Stimulated activated CD4-positive, alpha-beta T cell treated with anti-CD3 and anti-CD28 coated beads, Interleukin-2, amount 100 ng/mL, for 4 hours (primary cell): Measurements from ENCODE around the gene ACCSL.

Experiments
- DNase-seq: peaks from one replicate; pipeline ENCODE4 v3.0.0-alpha.2; 2020; ENCODE audit warnings: low read depth

ACCSL gene

GRCh38 chr11:44058275-44058674 is 10.5 kb downstream of the ACCSL start:
- no peak for DNase-seq

GRCh38 chr11:44065161-44065661 is 17.4 kb downstream of the ACCSL start:
- no peak for DNase-seq

GRCh38 chr11:44065841-44066731 is 18.3 kb downstream of the ACCSL start, which contains the start of gene ACCS:
ACCS (plus strand) TSS chr11:44066270; CDS start chr11:44067628, 1,358 bp downstream.
- peak; percentile 75 for DNase-seq

- no peak for DNase-seq
Observed at GRCh38 chr11:44066732-44067141, 19.0 kb downstream of the ACCSL start.

GRCh38 chr11:44067266-44067665 is 19.5 kb downstream of the ACCSL start:
- no peak for DNase-seq

GRCh38 chr11:44068180-44068579 is 20.4 kb downstream of the ACCSL start:
- no peak for DNase-seq

GRCh38 chr11:44071157-44071556 is 23.4 kb downstream of the ACCSL start:
- DNase-seq: no peak

- DNase-seq: no peak
Observed at GRCh38 chr11:44072757-44073658, 25.2 kb downstream of the ACCSL start.

GRCh38 chr11:44078794-44079193 is 31.0 kb downstream of the ACCSL start:
- DNase-seq: no peak

GRCh38 chr11:44079376-44079775 is 31.6 kb downstream of the ACCSL start:
- no peak for DNase-seq

- DNase-seq: no peak
Observed at GRCh38 chr11:44080951-44081350, 33.2 kb downstream of the ACCSL start.

- no peak for DNase-seq
Observed at GRCh38 chr11:44082645-44083044, 34.9 kb downstream of the ACCSL start.

GRCh38 chr11:44083433-44083832 is 35.7 kb downstream of the ACCSL start:
- DNase-seq: no peak

- no peak for DNase-seq
Observed at GRCh38 chr11:44083906-44084305, 36.1 kb downstream of the ACCSL start.

GRCh38 chr11:44085330-44085729 is 37.5 kb downstream of the ACCSL start:
- no peak for DNase-seq

GRCh38 chr11:44088377-44088776 is 40.6 kb downstream of the ACCSL start:
- no peak for DNase-seq

GRCh38 chr11:44088871-44089270 is 41.1 kb downstream of the ACCSL start:
- no peak for DNase-seq

- no peak for DNase-seq
Observed at GRCh38 chr11:44090539-44090938, 42.8 kb downstream of the ACCSL start.

- DNase-seq: peak; percentile 71
Observed at GRCh38 chr11:44094260-44094868, 46.6 kb downstream of the ACCSL start.

- DNase-seq: peak; percentile 80
Observed at GRCh38 chr11:44095506-44096359, 48.0 kb downstream of the ACCSL start, which contains the start of gene EXT2. EXT2 (plus strand) TSS chr11:44095678; CDS start chr11:44107713, 12,035 bp downstream.
